Testis (tissue), 3 donors: ENCODE results near the gene TRANK1. TPM values are rescaled to one million over a fixed set of nuclear protein-coding genes. Genes with fewer than 3 reads are reported as not detected.
"Not testable (repeated sequence)": the region's sequence is repeated elsewhere in the genome, so short reads cannot be mapped to it uniquely, and the experiment has no call there.

ENCODE experiments used
- DNase-seq: peaks from one replicate; pipeline ENCODE4 v3.0.0-alpha.2; 2019
- H3K27ac ChIP-seq, 2 donors: fragments of 200-600 bp; sonication (generic); one replicate each; pipeline ENCODE4 v1.5.1; 2019
- H3K27me3 ChIP-seq: fragments of 200-600 bp; sonication (generic); one replicate; pipeline ENCODE4 v1.5.1; 2019
- H3K36me3 ChIP-seq: fragments of 200-600 bp; sonication (generic); one replicate; pipeline ENCODE4 v1.5.1; 2017; ENCODE audit warnings: low read depth; ENCODE audit errors: missing control alignments
- H3K4me1 ChIP-seq: fragments of 200-600 bp; sonication (generic); one replicate; pipeline ENCODE4 v1.5.1; 2019
- H3K4me3 ChIP-seq, 2 donors: fragments of 200-600 bp; sonication (generic); one replicate each; pipeline ENCODE4 v1.5.1; 2017 to 2019
- H3K9me3 ChIP-seq: fragments of 200-600 bp; sonication (generic); one replicate; pipeline ENCODE4 v1.5.1; 2017
- POLR2A ChIP-seq: fragments of 450-650 bp; IDR thresholded peaks from one replicate; pipeline ENCODE4 v1.6.1; 2017; ENCODE audit warnings: antibody characterized with exemption, mild to moderate bottlenecking, moderate library complexity
- WGBS, 2 donors: methylation state at CpG; one replicate each; pipeline ENCODE4 v1.1.5; 2018; 5-methylcytosine and 5-hydroxymethylcytosine counted together
- intact Hi-C: fragments of 100-400 bp; cut with DNase I; formaldehyde crosslinking; loops from one replicate; pipeline ENCODE4 v1.15.1; 2023; ENCODE audit warnings: low total_unique reads
- polyA plus RNA-seq: library from polyadenylated mRNA; stranded (reverse); fragments of 350-450 nt; fragmentation: Illumina TruSeq; extraction: RNeasy Lipid Tissue Mini Kit (QIAGEN cat#74804); gene quantifications from one replicate; pipeline ENCODE4 v1.2.3, GENCODE V29; 2014; ENCODE audit warnings: low read depth, low replicate concordance; ENCODE audit not compliant: insufficient read depth
- total RNA-seq, 2 donors: library from RNA; depleted of rRNA; stranded (reverse); fragments of >200 nt; gene quantifications; one replicate each; pipeline ENCODE4 v1.2.3, GENCODE V29; 2016
- TF ChIP-seq, protein P1 (sequence below), 3 experiments: fragments of 450-650 bp in 2 of 3; fragments of 200-600 bp in 1 of 3; sonication (generic) in 1 of 3; IDR thresholded peaks; one replicate each; pipeline ENCODE4 v1.5.1; 2016 to 2019; ENCODE audit warnings: antibody characterized with exemption in 3 of 3, mild to moderate bottlenecking in 2 of 3, moderate library complexity in 1 of 3

The TRANK1 gene
- total and polyA plus RNA-seq, 3 donors from 2014 or later: 7.5 to 11.0 (median 7.6) TPM

DNA sequence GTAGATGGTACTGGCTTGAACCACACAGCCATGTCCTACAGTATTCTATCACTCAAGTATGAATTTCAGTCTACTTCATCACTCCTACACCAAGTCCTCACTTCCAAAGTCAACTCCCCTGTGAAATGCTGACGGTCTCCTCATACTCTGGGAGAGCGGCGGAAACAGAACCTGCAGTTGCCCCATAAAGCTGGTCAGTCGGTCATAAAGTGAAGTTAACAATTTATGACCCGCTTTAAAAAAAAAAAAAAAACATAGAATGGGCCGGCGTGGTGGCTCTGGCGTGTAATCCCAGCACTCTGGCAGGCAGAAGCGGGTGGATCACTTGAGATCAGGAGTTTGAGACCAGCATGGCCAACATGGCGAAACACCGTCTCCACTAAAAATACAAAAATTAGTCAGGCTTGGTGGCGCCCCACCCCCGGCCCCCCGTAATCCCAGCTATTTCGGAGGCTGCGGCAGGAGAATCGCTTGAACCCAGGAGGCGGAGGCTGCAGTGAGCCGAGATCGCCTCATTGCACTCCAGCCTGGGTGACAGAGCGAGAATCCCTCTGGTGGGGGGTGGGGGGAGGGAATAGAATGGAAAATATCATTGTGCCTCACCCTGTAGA is 2.1 kb downstream of the TRANK1 start:
- WGBS, 2 donors: 57 to 67% methylated on average over 21 of the region's 21 CpGs
- intact Hi-C loops: no loop called here
- Histone ChIP-seq H3K27me3 (no peaks in the 10 kb centered on the region), H3K4me1 (peaks cover 6% of the 10 kb centered on the region), H3K36me3 (no peaks in the 10 kb centered on the region), H3K9me3 (no peaks in the 10 kb centered on the region), H3K4me3 (no peak overlapping the region), H3K27ac (no peak overlapping the region)
- no peak for DNase-seq
- TF ChIP-seq, protein P1, sequence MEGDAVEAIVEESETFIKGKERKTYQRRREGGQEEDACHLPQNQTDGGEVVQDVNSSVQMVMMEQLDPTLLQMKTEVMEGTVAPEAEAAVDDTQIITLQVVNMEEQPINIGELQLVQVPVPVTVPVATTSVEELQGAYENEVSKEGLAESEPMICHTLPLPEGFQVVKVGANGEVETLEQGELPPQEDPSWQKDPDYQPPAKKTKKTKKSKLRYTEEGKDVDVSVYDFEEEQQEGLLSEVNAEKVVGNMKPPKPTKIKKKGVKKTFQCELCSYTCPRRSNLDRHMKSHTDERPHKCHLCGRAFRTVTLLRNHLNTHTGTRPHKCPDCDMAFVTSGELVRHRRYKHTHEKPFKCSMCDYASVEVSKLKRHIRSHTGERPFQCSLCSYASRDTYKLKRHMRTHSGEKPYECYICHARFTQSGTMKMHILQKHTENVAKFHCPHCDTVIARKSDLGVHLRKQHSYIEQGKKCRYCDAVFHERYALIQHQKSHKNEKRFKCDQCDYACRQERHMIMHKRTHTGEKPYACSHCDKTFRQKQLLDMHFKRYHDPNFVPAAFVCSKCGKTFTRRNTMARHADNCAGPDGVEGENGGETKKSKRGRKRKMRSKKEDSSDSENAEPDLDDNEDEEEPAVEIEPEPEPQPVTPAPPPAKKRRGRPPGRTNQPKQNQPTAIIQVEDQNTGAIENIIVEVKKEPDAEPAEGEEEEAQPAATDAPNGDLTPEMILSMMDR (IDR thresholded peaks at IDR 0.05): no peak
- no peak for TF ChIP-seq POLR2A

- Histone ChIP-seq H3K9me3 (no peaks in the 10 kb centered on the region), H3K36me3 (no peaks in the 10 kb centered on the region), H3K27me3 (no peaks in the 10 kb centered on the region), H3K27ac (no peak overlapping the region), H3K4me3 (no peak overlapping the region), H3K4me1 (peaks cover 6% of the 10 kb centered on the region)
- WGBS, 2 donors: 30 to 49% methylated on average over 3 of the region's 3 CpGs
- DNase-seq: no peak
- intact Hi-C loops: no loop called here
- TF ChIP-seq POLR2A: no peak
- TF ChIP-seq, protein P1 (IDR thresholded peaks at IDR 0.05): no peak
Observed at GRCh38 chr3:36941658-36942057, 3.2 kb downstream of the TRANK1 start.

DNA sequence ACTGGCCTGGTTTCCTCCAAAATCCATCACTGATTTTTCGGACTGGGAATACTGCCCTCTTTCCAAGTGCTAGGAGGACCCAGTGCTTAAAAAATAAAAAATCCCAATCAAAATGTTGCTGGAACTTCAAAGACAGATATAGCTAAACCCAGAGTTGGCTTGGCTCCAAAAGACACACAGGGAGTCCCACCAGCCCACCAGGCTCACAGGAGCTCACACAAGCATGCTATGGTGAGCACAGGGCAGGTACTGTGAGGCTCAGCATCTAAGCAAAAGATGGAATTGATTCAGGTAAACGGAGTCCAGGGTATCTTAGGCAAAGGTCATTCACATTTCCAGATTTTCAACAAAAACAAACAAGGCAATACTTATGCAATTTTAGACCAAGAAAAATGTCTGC is 3.7 kb downstream of the TRANK1 start:
- DNase-seq: no peak
- intact Hi-C loops: no loop called here
- TF ChIP-seq, protein P1 (IDR thresholded peaks at IDR 0.05): no peak
- Histone ChIP-seq H3K36me3 (no peaks in the 10 kb centered on the region), H3K4me3 (no peak overlapping the region), H3K27me3 (no peaks in the 10 kb centered on the region), H3K27ac (no peak overlapping the region), H3K9me3 (no peaks in the 10 kb centered on the region), H3K4me1 (peaks cover 6% of the 10 kb centered on the region)
- 66 to 67% methylated on average over 2 of the region's 2 CpGs for WGBS, 2 donors

DNA sequence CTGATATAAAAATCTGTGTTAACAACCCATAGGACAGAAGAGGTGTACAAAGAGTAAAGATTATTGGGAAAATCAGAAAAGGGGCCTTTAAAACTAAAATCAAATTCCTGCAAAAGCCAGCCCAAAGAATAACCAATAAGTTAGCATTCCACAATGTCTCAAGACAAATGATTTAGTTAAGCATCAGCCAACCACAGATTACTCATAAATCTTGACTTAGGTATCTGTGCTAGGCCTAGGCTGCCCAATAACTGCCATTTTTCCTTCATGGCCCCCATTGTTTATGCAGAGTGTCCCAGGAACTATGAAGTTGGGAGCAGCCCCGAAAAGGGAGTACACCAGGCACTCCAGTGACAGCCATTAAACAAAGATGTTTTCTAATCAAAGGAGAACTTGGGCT is 7.4 kb downstream of the TRANK1 start:
- Histone ChIP-seq H3K9me3 (no peaks in the 10 kb centered on the region), H3K27me3 (no peaks in the 10 kb centered on the region), H3K4me1 (peaks cover 14% of the 10 kb centered on the region), H3K4me3 (no peak overlapping the region), H3K27ac (no peak overlapping the region), H3K36me3 (no peaks in the 10 kb centered on the region)
- intact Hi-C loops: no loop called here
- 41 to 75% methylated on average over 1 of the region's 1 CpG for WGBS, 2 donors
- DNase-seq: no peak
- TF ChIP-seq, protein P1 (IDR thresholded peaks at IDR 0.05): no peak
- TF ChIP-seq POLR2A: no peak

- no peaks in the 10 kb centered on the region for H3K27me3 ChIP-seq
- H3K4me3 ChIP-seq: no peak overlapping the region
- H3K36me3 ChIP-seq: no peaks in the 10 kb centered on the region
- H3K27ac ChIP-seq: no peak overlapping the region
- intact Hi-C loops: no loop called here
- TF ChIP-seq, protein P1 (IDR thresholded peaks at IDR 0.05): no peak
- no peak for TF ChIP-seq POLR2A
- H3K4me1 ChIP-seq: peaks cover 8% of the 10 kb centered on the region
- no peak for DNase-seq
- H3K9me3 ChIP-seq: no peaks in the 10 kb centered on the region
Observed at GRCh38 chr3:36933540-36934296, 11.1 kb downstream of the TRANK1 start.

DNA sequence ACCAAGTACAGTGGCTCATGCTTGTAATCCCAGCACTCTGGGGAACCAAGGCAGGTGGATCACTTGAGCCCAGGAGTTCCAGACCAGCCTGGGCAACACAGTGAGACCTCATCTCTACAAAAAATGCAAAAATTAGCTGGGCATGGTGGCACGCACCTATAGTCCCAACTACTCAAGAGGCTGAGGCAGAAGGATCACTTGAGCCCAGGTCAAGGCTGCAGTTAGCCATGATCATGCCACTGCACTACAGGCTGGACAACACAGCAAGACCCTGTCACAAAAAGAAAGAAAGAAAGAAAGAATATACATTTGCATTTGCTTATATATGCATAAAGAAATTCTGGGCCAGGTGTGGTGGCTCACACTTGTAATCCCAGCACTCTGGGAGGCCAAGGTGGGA is 13.4 kb downstream of the TRANK1 start:
- intact Hi-C loops, H3K27ac ChIP-seq: not testable (repeated sequence)

More for the DNA sequence above, 13.4 kb downstream of the TRANK1 start:
- H3K36me3 ChIP-seq, H3K4me1 ChIP-seq, H3K27me3 ChIP-seq, DNase-seq, H3K9me3 ChIP-seq, H3K4me3 ChIP-seq: not testable (repeated sequence)
- WGBS, 2 donors: 50 to 91% methylated on average over 1 of the region's 1 CpG
